Activated CD4-positive, alpha-beta T cell treated with anti-CD3 and anti-CD28 coated beads, Interleukin-2, amount 10 ng/mL, durations not matched to agents 7 days and 5 days (primary cell): ENCODE measurements around the gene SRXN1. TPM values are rescaled to one million over a fixed set of nuclear protein-coding genes. Genes with fewer than 3 reads are reported as not detected.
"Not testable (repeated sequence)": the region's sequence is repeated elsewhere in the genome, so short reads cannot be mapped to it uniquely, and the experiment has no call there.

Experiments used
- CTCF ChIA-PET: fragments of 350-600 bp; sonication (Branson Sonifier 250); formaldehyde crosslinking; loops from one replicate; lab custom pipeline; 2021; ENCODE audit warnings: antibody characterized with exemption; lab: Charles Lee
- POLR2A ChIA-PET: fragments of 350-600 bp; sonication (Branson Sonifier 250); formaldehyde crosslinking; loops from one replicate; lab custom pipeline; 2021; ENCODE audit warnings: antibody characterized with exemption; lab: Charles Lee
- DNase-seq: peaks from one replicate; pipeline ENCODE4 v3.0.0-alpha.2; 2020
- H3K27ac Mint-ChIP-seq: one replicate; pipeline ENCODE4 v1.8.0; 2021; ENCODE audit warnings: mild to moderate bottlenecking, moderate library complexity, mixed read lengths
- H3K27me3 Mint-ChIP-seq: one replicate; pipeline ENCODE4 v1.8.0; 2021; ENCODE audit warnings: mixed read lengths
- H3K36me3 Mint-ChIP-seq: one replicate; pipeline ENCODE4 v1.8.0; 2021; ENCODE audit warnings: low read depth, mixed read lengths
- H3K4me1 Mint-ChIP-seq: one replicate; pipeline ENCODE4 v1.8.0; 2021; ENCODE audit warnings: mixed read lengths
- H3K4me3 Mint-ChIP-seq: one replicate; pipeline ENCODE4 v1.8.0; 2021; ENCODE audit warnings: mild to moderate bottlenecking, moderate library complexity, mixed read lengths
- H3K9me3 Mint-ChIP-seq: one replicate; pipeline ENCODE4 v1.8.0; 2021; ENCODE audit warnings: mixed read lengths
- total RNA-seq, 2 experiments: library from RNA; stranded (reverse); gene quantifications; one replicate each; pipeline ENCODE4 v1.2.3, GENCODE V29; 2021

SRXN1 gene
- total RNA-seq = 10 to 100 TPM; 11.5 to 12.9 TPM

GRCh38 chr20:653110-653589 lies at the start of gene SRXN1:
Gene SRXN1 (minus strand): TSS chr20:653200. CDS start chr20:653185, 15 bp downstream.
- ChIA-PET POLR2A (no interaction called here), CTCF (interaction anchor here (2.0 kb wide), 1 partner anchor 14 kb away, joined by 6 read pairs; no protein-coding TSS in a partner anchor)
- Mint-ChIP-seq H3K9me3 (no peaks in the 10 kb centered on the region), H3K27ac (peak within 1 kb of the TSS; percentile 81), H3K27me3 (peaks cover 16% of the 10 kb centered on the region), H3K4me1 (peaks cover 32% of the 10 kb centered on the region), H3K4me3 (peak within 1 kb of the TSS; percentile 79), H3K36me3 (peaks cover 15% of the 10 kb centered on the region)
- DNase-seq = peak; percentile 77

GRCh38 chr20:701401-702129 lies 48.6 kb upstream of the SRXN1 start:
- H3K9me3 Mint-ChIP-seq = no peaks in the 10 kb centered on the region
- no peaks in the 10 kb centered on the region for H3K4me1 Mint-ChIP-seq
- no peak overlapping the region for H3K4me3 Mint-ChIP-seq
- POLR2A ChIA-PET = no interaction called here
- no peak for DNase-seq
- no peak overlapping the region for H3K27ac Mint-ChIP-seq
- H3K27me3 Mint-ChIP-seq = peaks cover 2% of the 10 kb centered on the region
- no peaks in the 10 kb centered on the region for H3K36me3 Mint-ChIP-seq
- CTCF ChIA-PET = no interaction called here

- H3K4me3 Mint-ChIP-seq = no peak overlapping the region
- ChIA-PET POLR2A (no interaction called here), CTCF (interaction anchor here (0.7 kb wide), 1 partner anchor 17 kb away, joined by 3 read pairs; no protein-coding TSS in a partner anchor)
- DNase-seq = no peak
- H3K27ac Mint-ChIP-seq = no peak overlapping the region
- no peaks in the 10 kb centered on the region for H3K36me3 Mint-ChIP-seq
- no peaks in the 10 kb centered on the region for H3K27me3 Mint-ChIP-seq
- H3K4me1 Mint-ChIP-seq = no peaks in the 10 kb centered on the region
- H3K9me3 Mint-ChIP-seq = no peaks in the 10 kb centered on the region
Measured at GRCh38 chr20:699811-700338, 46.9 kb upstream of the SRXN1 start.

- ChIA-PET CTCF (no interaction called here), POLR2A (no interaction called here)
- no peaks in the 10 kb centered on the region for H3K4me1 Mint-ChIP-seq
Measured at GRCh38 chr20:699342-699741, 46.3 kb upstream of the SRXN1 start.

DNA sequence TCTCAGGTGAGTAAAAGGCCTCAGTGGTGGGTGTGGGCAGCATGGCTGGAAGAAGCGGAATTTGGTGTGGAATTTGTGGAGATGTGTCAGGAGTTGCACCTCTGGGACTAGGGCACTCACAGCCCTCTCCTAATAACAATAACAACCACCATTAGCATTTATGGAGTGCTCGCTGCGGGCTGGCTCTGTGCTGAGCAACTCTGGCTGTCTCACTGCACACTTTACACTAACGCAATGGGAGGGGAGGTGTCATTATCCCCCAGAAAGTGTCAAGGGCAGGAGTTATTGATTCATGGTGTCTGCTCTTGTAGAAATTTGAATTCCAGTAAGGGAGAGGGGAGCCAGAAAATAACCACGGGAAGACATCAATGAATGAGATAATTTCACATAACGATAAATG lies 45.3 kb upstream of the SRXN1 start:
- no peak overlapping the region for H3K4me3 Mint-ChIP-seq
- no peak overlapping the region for H3K27ac Mint-ChIP-seq
- H3K36me3 Mint-ChIP-seq = no peaks in the 10 kb centered on the region
- no peaks in the 10 kb centered on the region for H3K9me3 Mint-ChIP-seq
- DNase-seq = no peak
- H3K4me1 Mint-ChIP-seq = no peaks in the 10 kb centered on the region
- POLR2A ChIA-PET = no interaction called here
- H3K27me3 Mint-ChIP-seq = no peaks in the 10 kb centered on the region
- CTCF ChIA-PET = no interaction called here

More at GRCh38 chr20:699342-699741, 46.3 kb upstream of the SRXN1 start:
- no peak overlapping the region for H3K4me3 Mint-ChIP-seq
- H3K27ac Mint-ChIP-seq = no peak overlapping the region
- H3K36me3 Mint-ChIP-seq = no peaks in the 10 kb centered on the region
- no peaks in the 10 kb centered on the region for H3K27me3 Mint-ChIP-seq
- DNase-seq = no peak
- no peaks in the 10 kb centered on the region for H3K9me3 Mint-ChIP-seq

DNA sequence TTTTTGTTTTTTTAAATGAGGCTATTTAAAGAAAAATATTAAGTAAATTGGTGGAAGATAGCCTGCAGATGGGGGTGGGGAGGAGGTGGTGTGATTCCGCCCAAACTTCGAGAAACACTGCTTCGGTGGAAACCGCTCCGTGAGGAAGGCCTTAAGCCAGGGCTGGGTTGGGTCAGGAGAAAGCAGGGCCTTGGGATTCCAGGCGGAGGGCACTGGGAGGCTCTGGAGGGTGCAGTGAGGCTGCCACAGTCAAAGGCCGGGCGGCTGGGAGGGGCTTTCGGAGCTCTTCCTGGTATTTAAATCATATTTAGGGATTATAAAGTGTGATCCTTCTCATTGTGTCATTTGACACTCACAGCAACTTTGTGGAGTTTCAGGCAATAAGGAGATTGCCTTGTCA lies 44.8 kb upstream of the SRXN1 start:
- ChIA-PET POLR2A (no interaction called here), CTCF (no interaction called here)
- no peaks in the 10 kb centered on the region for H3K36me3 Mint-ChIP-seq
- H3K27ac Mint-ChIP-seq = no peak overlapping the region
- H3K9me3 Mint-ChIP-seq = no peaks in the 10 kb centered on the region
- no peaks in the 10 kb centered on the region for H3K4me1 Mint-ChIP-seq
- DNase-seq = no peak
- H3K27me3 Mint-ChIP-seq = no peaks in the 10 kb centered on the region
- H3K4me3 Mint-ChIP-seq = no peak overlapping the region

DNA sequence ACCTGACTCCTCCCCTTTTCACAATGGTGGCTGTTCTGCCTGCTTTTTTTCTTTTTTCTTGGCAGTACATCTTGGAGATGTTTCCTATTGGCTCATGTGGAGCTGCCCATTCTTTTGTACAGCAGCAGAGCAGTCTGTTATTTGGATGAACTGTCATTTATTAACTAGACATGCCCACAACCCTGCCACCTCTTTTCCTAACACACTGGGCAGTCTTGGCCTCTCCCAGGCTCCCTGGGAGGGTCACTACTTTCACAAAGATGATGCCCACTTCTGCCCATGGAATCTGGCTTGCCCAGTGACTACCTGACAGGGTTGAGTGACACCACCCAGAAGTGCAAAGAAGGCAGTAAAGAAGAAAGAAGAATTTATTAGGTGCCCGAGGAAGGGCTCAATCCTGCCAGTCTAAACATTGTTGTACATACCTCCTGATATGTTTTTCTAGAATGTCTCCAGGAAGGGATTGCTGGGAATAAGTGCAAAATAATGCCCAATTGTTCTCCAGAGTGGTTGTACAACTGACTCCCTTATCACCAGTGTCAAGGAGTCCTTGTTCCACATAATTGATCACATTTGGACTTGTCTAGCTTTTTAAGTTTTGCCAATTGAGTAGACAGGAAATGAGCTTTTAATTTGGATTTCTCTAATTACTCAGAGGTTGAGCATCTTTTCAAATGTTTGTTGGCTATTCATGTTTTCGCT lies 42.3 kb upstream of the SRXN1 start:
- H3K4me3 Mint-ChIP-seq = no peak overlapping the region

DNA sequence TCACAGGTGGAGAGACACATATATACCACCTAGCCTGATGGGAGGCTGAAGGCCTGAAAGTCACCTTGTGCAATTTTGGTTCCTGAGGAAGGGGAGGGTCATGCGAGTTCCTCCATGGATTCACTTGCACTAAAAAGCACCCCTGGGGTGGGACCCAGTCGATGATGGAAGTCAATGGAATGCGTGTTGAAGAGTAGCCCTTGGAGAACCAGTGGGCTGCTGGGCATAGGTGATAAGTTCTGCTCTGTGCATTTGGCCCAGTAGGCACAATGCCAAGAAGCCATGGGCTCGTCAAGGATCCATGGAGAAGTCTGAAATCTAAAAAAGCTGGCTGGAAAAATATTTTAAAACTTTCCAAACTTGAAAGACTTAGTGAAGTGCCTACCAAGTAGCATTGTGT lies 41.5 kb upstream of the SRXN1 start:
- no peak overlapping the region for H3K4me3 Mint-ChIP-seq
- H3K36me3 Mint-ChIP-seq = no peaks in the 10 kb centered on the region
- DNase-seq = no peak
- ChIA-PET POLR2A (no interaction called here), CTCF (no interaction called here)
- H3K9me3 Mint-ChIP-seq = no peaks in the 10 kb centered on the region
- peaks cover 4% of the 10 kb centered on the region for H3K27me3 Mint-ChIP-seq
- no peaks in the 10 kb centered on the region for H3K4me1 Mint-ChIP-seq
- no peak overlapping the region for H3K27ac Mint-ChIP-seq

More for the DNA sequence above, 42.3 kb upstream of the SRXN1 start:
- H3K9me3 Mint-ChIP-seq = no peaks in the 10 kb centered on the region
- POLR2A ChIA-PET = no interaction called here
- no peak overlapping the region for H3K27ac Mint-ChIP-seq
- peaks cover 4% of the 10 kb centered on the region for H3K27me3 Mint-ChIP-seq
- no peak for DNase-seq
- CTCF ChIA-PET = no interaction called here
- no peaks in the 10 kb centered on the region for H3K4me1 Mint-ChIP-seq
- H3K36me3 Mint-ChIP-seq = no peaks in the 10 kb centered on the region

GRCh38 chr20:693786-694185 lies 40.8 kb upstream of the SRXN1 start:
- H3K9me3 Mint-ChIP-seq, H3K36me3 Mint-ChIP-seq, CTCF ChIA-PET, H3K27ac Mint-ChIP-seq, H3K4me3 Mint-ChIP-seq, DNase-seq, H3K4me1 Mint-ChIP-seq, POLR2A ChIA-PET, H3K27me3 Mint-ChIP-seq: not testable (repeated sequence)

DNA sequence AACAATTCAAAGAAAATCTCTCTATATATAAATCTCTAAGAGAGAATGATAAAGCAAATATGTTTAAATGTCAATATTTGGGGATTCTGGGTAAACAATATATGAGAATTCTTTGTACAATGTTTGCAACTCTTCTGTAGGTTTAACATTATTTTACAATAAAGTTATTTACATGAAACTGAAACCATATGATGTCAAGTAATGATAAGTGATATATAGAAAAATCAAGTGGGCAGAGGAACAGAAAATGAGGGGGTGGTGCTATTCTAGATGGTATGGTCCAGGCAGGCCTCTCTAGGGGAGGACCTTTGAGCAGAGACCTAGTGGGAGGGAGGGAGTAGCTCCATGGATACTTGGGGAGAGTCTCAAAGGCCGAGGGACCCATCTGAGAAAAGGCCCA lies 39.0 kb upstream of the SRXN1 start:
- CTCF ChIA-PET = no interaction called here
- no peak overlapping the region for H3K4me3 Mint-ChIP-seq
- H3K9me3 Mint-ChIP-seq = no peaks in the 10 kb centered on the region
- H3K27me3 Mint-ChIP-seq = peaks cover 5% of the 10 kb centered on the region
- no peaks in the 10 kb centered on the region for H3K36me3 Mint-ChIP-seq
- no peak for DNase-seq
- no peak overlapping the region for H3K27ac Mint-ChIP-seq
- H3K4me1 Mint-ChIP-seq = no peaks in the 10 kb centered on the region
- POLR2A ChIA-PET = no interaction called here

DNA sequence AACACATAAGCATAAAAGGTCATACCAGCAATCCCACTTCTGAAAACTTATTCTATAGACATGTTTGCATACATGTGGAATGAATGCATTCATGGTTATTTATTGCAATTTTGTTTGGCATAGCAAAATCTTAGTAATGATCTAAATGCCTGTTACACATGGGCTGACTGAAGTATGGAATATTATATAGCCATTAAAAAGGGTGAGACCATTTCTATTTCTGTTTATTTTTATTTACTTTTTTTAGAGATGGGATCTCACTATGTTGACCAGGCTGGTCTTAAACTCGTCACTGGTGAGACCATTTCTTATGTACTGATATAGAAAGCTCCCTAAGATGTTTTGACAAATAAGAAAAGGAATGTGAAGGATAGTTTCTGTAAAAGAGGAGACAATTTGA lies 36.9 kb upstream of the SRXN1 start:
- Mint-ChIP-seq H3K4me1 (no peaks in the 10 kb centered on the region), H3K27me3 (peaks cover 5% of the 10 kb centered on the region), H3K4me3 (no peak overlapping the region), H3K36me3 (no peaks in the 10 kb centered on the region), H3K27ac (no peak overlapping the region), H3K9me3 (no peaks in the 10 kb centered on the region)
- ChIA-PET CTCF (interaction anchor here (1.1 kb wide), 1 partner anchor 9 kb away, joined by 3 read pairs; no protein-coding TSS in a partner anchor), POLR2A (no interaction called here)
- no peak for DNase-seq

- CTCF ChIA-PET = no interaction called here
- no peak for DNase-seq
- Mint-ChIP-seq H3K27ac (no peak overlapping the region), H3K27me3 (peaks cover 5% of the 10 kb centered on the region), H3K9me3 (no peaks in the 10 kb centered on the region), H3K36me3 (no peaks in the 10 kb centered on the region), H3K4me1 (no peaks in the 10 kb centered on the region), H3K4me3 (no peak overlapping the region)
- POLR2A ChIA-PET = no interaction called here
Measured at GRCh38 chr20:689348-689747, 36.3 kb upstream of the SRXN1 start.

DNA sequence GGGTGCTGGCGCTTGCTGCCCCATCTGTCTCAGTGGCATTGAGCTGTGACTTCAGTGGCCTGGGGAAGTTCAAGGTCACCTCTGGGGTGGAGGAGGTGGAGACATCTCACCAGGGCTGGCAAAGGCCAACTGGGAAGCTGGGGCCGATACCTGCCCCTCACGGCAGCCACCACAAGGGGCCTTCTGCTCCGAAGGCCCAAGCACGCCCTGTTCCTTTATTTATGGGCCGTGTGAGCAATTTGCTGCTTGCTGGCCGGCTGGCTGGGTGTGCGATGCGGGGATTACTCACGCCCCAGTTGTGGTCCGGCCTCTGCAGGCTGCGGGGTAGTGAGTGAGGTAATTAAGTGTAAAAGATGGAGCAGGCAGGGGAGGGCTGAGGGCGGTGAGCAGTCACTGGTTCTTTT lies 35.8 kb upstream of the SRXN1 start:
- Mint-ChIP-seq H3K27ac (no peak overlapping the region), H3K4me3 (no peak overlapping the region), H3K4me1 (no peaks in the 10 kb centered on the region), H3K36me3 (no peaks in the 10 kb centered on the region), H3K9me3 (no peaks in the 10 kb centered on the region), H3K27me3 (peaks cover 5% of the 10 kb centered on the region)
- no peak for DNase-seq
- ChIA-PET POLR2A (no interaction called here), CTCF (no interaction called here)
